GM19463 (cell line): ENCODE measurements around the gene PRKAG2.
A peak's percentile ranks its signal among the peaks of the same experiment; 100 is the strongest.
"Not testable (repeated sequence)": the region's sequence is repeated elsewhere in the genome, so short reads cannot be mapped to it uniquely, and the experiment has no call there.

ENCODE experiments used
- ATAC-seq: cut with Tn5 transposase; IDR thresholded peaks from one replicate; pipeline ENCODE4 v1.9.1; 2021; ENCODE audit warnings: mild to moderate bottlenecking, moderate library complexity; ENCODE audit not compliant: unreplicated experiment

Gene PRKAG2

GRCh38 chr7:151790830-151791620 is 85.9 kb downstream of the PRKAG2 start:
- ATAC-seq, result no peak

- ATAC-seq, result no peak
These were observed 86.7 kb downstream of the PRKAG2 start for GRCh38 chr7:151790095-151790829.

GRCh38 chr7:151789380-151789947 is 87.5 kb downstream of the PRKAG2 start:
- ATAC-seq, result no peak

- ATAC-seq, result no peak
These were observed 89.6 kb downstream of the PRKAG2 start for GRCh38 chr7:151787348-151787747.

GRCh38 chr7:151786936-151787335 is 90.0 kb downstream of the PRKAG2 start:
- ATAC-seq, result no peak

- ATAC-seq, result no peak
These were observed 90.7 kb downstream of the PRKAG2 start for GRCh38 chr7:151786241-151786640.

- ATAC-seq, result no peak
These were observed 91.3 kb downstream of the PRKAG2 start for GRCh38 chr7:151785681-151785965.

- ATAC-seq, result no peak
These were observed 91.8 kb downstream of the PRKAG2 start for GRCh38 chr7:151784853-151785680.

GRCh38 chr7:151783958-151784575 is 92.8 kb downstream of the PRKAG2 start:
- ATAC-seq, result no peak

GRCh38 chr7:151782598-151783448 is 94.1 kb downstream of the PRKAG2 start:
- peak; percentile 94 for ATAC-seq

GRCh38 chr7:151782256-151782597 is 94.7 kb downstream of the PRKAG2 start:
- ATAC-seq, result not testable (repeated sequence)

GRCh38 chr7:151781161-151781845 is 95.6 kb downstream of the PRKAG2 start:
- no peak for ATAC-seq

- ATAC-seq, result no peak
These were observed 96.3 kb downstream of the PRKAG2 start for GRCh38 chr7:151780631-151781030.

GRCh38 chr7:151779678-151780077 is 97.2 kb downstream of the PRKAG2 start:
- no peak for ATAC-seq

GRCh38 chr7:151779255-151779654 is 97.7 kb downstream of the PRKAG2 start:
- no peak for ATAC-seq

GRCh38 chr7:151777908-151778670 is 98.8 kb downstream of the PRKAG2 start:
- ATAC-seq, result no peak

GRCh38 chr7:151777495-151777880 is 99.4 kb downstream of the PRKAG2 start:
- no peak for ATAC-seq

- ATAC-seq, result no peak
These were observed 99.9 kb downstream of the PRKAG2 start for GRCh38 chr7:151776876-151777494.
